ENCODE measurements around the gene TNFRSF14. TPM values are rescaled to one million over a fixed set of nuclear protein-coding genes. Genes with fewer than 3 reads are reported as not detected.

Gene TNFRSF14
- total and polyA plus RNA-seq, 2 experiments from 2014 or later, result not detected

- no peak for TF ChIP-seq STAT1 (IDR thresholded peaks at IDR 0.05; ENCODE audit: unreplicated experiment)
- no peak for TF ChIP-seq CREB1 (CRISPR knock-in tag; IDR thresholded peaks at IDR 0.05; ENCODE audit: low read depth)
Measured at GRCh38 chr1:2516946-2517345, 39.2 kb upstream of the TNFRSF14 start (continued).

DNA sequence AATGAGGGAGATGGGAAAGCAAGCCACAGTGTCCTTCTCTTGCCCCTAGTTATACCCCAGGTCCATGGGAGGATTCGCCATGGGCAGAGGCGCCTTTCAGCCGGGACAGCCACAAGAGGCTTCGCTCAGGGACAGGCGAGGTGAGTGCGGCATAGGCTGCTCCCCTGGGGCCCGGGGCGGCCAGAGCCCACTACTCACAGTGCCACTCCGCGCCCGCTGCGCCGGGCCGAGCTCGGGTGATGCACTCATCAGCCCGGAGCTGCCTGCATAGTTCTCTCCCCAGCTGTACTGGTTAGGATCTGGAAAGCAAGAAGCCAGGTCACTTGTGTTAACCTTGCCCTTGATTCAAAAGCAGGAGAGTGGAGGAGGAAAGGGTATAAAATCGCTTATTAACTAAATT is 38.2 kb upstream of the TNFRSF14 start:
- Histone ChIP-seq H3K4me3 (no peak overlapping the region), H3K79me2 (replicated peaks; ENCODE audit: insufficient read depth) (peaks cover 16% of the 10 kb centered on the region), H3K4me2 (no peak overlapping the region), H3K36me3 (ENCODE audit: insufficient read depth) (peaks cover 5% of the 10 kb centered on the region; the same call in 1 of the 2 replicates), H4K20me1 (replicated peaks; ENCODE audit: insufficient read depth) (peaks cover 10% of the 10 kb centered on the region), H3K27ac (ENCODE audit: low read depth) (no peak overlapping the region), H3K4me1 (ENCODE audit: insufficient read depth) (no peaks in the 10 kb centered on the region), H3K9me2 (ENCODE audit: insufficient read depth) (no peaks in the 10 kb centered on the region), H3K27me3 (ENCODE audit: insufficient read depth) (no peaks in the 10 kb centered on the region), H2AFZ (no peak overlapping the region), H3F3A (replicated peaks; ENCODE audit: low read depth) (no peaks in the 10 kb centered on the region)
- no peaks in the 10 kb centered on the region for H3K4me1 Mint-ChIP-seq
- peaks cover 1% of the 10 kb centered on the region for H3K27me3 Mint-ChIP-seq (ENCODE audit: insufficient read depth, low read depth, poor library complexity)
- no peak overlapping the region for H3K4me3 Mint-ChIP-seq
- no peak for ATAC-seq
- no peak for DNase-seq (ENCODE audit: low spot score)
- no peak overlapping the region for H3K27ac Mint-ChIP-seq
- H3K36me3 Mint-ChIP-seq (ENCODE audit: low read depth), result peaks cover 36% of the 10 kb centered on the region
- no peak for TF ChIP-seq ZNF331 (CRISPR knock-in tag; IDR thresholded peaks at IDR 0.05; ENCODE audit: low read depth)
- no peak for TF ChIP-seq POLR2AphosphoS5 (IDR thresholded peaks at IDR 0.05; ENCODE audit: low read depth)
- TF ChIP-seq JUNB (IDR thresholded peaks at IDR 0.05; ENCODE audit: unreplicated experiment), result no peak
- TF ChIP-seq EZH2 (IDR thresholded peaks at IDR 0.05; ENCODE audit: low read depth, unreplicated experiment), result no peak
- TF ChIP-seq ZNF114 (CRISPR knock-in tag; IDR thresholded peaks at IDR 0.05), result no peak
- TF ChIP-seq NANOG (IDR thresholded peaks at IDR 0.05; ENCODE audit: borderline replicate concordance), result no peak
- TF ChIP-seq ETS1 (IDR thresholded peaks at IDR 0.05), result no peak
- no peak for TF ChIP-seq EZH2phosphoT487 (IDR thresholded peaks at IDR 0.05; ENCODE audit: unreplicated experiment)
- TF ChIP-seq REST (IDR thresholded peaks at IDR 0.05; ENCODE audit: unreplicated experiment), result no peak
- TF ChIP-seq, protein P1, sequence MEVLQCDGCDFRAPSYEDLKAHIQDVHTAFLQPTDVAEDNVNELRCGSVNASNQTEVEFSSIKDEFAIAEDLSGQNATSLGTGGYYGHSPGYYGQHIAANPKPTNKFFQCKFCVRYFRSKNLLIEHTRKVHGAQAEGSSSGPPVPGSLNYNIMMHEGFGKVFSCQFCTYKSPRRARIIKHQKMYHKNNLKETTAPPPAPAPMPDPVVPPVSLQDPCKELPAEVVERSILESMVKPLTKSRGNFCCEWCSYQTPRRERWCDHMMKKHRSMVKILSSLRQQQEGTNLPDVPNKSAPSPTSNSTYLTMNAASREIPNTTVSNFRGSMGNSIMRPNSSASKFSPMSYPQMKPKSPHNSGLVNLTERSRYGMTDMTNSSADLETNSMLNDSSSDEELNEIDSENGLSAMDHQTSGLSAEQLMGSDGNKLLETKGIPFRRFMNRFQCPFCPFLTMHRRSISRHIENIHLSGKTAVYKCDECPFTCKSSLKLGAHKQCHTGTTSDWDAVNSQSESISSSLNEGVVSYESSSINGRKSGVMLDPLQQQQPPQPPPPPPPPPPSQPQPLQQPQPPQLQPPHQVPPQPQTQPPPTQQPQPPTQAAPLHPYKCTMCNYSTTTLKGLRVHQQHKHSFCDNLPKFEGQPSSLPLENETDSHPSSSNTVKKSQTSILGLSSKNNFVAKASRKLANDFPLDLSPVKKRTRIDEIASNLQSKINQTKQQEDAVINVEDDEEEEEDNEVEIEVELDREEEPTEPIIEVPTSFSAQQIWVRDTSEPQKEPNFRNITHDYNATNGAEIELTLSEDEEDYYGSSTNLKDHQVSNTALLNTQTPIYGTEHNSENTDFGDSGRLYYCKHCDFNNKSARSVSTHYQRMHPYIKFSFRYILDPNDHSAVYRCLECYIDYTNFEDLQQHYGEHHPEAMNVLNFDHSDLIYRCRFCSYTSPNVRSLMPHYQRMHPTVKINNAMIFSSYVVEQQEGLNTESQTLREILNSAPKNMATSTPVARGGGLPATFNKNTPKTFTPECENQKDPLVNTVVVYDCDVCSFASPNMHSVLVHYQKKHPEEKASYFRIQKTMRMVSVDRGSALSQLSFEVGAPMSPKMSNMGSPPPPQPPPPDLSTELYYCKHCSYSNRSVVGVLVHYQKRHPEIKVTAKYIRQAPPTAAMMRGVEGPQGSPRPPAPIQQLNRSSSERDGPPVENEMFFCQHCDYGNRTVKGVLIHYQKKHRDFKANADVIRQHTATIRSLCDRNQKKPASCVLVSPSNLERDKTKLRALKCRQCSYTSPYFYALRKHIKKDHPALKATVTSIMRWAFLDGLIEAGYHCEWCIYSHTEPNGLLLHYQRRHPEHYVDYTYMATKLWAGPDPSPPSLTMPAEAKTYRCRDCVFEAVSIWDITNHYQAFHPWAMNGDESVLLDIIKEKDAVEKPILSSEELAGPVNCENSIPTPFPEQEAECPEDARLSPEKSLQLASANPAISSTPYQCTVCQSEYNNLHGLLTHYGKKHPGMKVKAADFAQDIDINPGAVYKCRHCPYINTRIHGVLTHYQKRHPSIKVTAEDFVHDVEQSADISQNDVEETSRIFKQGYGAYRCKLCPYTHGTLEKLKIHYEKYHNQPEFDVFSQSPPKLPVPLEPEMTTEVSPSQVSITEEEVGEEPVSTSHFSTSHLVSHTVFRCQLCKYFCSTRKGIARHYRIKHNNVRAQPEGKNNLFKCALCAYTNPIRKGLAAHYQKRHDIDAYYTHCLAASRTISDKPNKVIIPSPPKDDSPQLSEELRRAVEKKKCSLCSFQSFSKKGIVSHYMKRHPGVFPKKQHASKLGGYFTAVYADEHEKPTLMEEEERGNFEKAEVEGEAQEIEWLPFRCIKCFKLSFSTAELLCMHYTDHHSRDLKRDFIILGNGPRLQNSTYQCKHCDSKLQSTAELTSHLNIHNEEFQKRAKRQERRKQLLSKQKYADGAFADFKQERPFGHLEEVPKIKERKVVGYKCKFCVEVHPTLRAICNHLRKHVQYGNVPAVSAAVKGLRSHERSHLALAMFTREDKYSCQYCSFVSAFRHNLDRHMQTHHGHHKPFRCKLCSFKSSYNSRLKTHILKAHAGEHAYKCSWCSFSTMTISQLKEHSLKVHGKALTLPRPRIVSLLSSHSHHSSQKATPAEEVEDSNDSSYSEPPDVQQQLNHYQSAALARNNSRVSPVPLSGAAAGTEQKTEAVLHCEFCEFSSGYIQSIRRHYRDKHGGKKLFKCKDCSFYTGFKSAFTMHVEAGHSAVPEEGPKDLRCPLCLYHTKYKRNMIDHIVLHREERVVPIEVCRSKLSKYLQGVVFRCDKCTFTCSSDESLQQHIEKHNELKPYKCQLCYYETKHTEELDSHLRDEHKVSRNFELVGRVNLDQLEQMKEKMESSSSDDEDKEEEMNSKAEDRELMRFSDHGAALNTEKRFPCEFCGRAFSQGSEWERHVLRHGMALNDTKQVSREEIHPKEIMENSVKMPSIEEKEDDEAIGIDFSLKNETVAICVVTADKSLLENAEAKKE (CRISPR knock-in tag; IDR thresholded peaks at IDR 0.05), result no peak
- TF ChIP-seq, protein P2, sequence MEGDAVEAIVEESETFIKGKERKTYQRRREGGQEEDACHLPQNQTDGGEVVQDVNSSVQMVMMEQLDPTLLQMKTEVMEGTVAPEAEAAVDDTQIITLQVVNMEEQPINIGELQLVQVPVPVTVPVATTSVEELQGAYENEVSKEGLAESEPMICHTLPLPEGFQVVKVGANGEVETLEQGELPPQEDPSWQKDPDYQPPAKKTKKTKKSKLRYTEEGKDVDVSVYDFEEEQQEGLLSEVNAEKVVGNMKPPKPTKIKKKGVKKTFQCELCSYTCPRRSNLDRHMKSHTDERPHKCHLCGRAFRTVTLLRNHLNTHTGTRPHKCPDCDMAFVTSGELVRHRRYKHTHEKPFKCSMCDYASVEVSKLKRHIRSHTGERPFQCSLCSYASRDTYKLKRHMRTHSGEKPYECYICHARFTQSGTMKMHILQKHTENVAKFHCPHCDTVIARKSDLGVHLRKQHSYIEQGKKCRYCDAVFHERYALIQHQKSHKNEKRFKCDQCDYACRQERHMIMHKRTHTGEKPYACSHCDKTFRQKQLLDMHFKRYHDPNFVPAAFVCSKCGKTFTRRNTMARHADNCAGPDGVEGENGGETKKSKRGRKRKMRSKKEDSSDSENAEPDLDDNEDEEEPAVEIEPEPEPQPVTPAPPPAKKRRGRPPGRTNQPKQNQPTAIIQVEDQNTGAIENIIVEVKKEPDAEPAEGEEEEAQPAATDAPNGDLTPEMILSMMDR (conservative IDR thresholded peaks at IDR 0.05; ENCODE audit: low read depth in 2 of 2), result no peak
- TF ChIP-seq CREB1 (CRISPR knock-in tag; IDR thresholded peaks at IDR 0.05; ENCODE audit: low read depth), result no peak
- no peak for TF ChIP-seq STAT1 (IDR thresholded peaks at IDR 0.05; ENCODE audit: unreplicated experiment)
- H3K9me3 Mint-ChIP-seq, result no peaks in the 10 kb centered on the region
